SK-N-SH treated with all-trans-retinoic acid at 6 μM for 48 hours (cell line): ENCODE data around the gene ARL4D.
A peak's percentile ranks its signal among the peaks of the same experiment; 100 is the strongest.
"Not testable (repeated sequence)": the region's sequence is repeated elsewhere in the genome, so short reads cannot be mapped to it uniquely, and the experiment has no call there.

Experiments
- ATAC-seq: fragments of 200-7000 bp; cut with Tn5 transposase; 3 replicates; pipeline ENCODE4 v1.9.1; 2020; ENCODE audit warnings: mild to moderate bottlenecking, moderate library complexity
- ARNTL ChIP-seq: fragments of 450-650 bp; formaldehyde crosslinking; IDR thresholded peaks from 2 replicates; pipeline ENCODE4 v1.5.0; 2020; ENCODE audit warnings: low read depth, mild to moderate bottlenecking, moderate library complexity, borderline replicate concordance
- CSDC2 ChIP-seq: fragments of 250-450 bp; sonication (Bioruptor Pico); IDR thresholded peaks from 2 replicates; pipeline ENCODE4 v1.5.0; 2020; ENCODE audit warnings: mild to moderate bottlenecking, moderate library complexity
- ESRRG ChIP-seq: fragments of 250-450 bp; sonication (Bioruptor Pico); IDR thresholded peaks from 2 replicates; pipeline ENCODE4 v1.6.1; 2021; ENCODE audit warnings: mild to moderate bottlenecking
- GLIS3 ChIP-seq: fragments of 250-450 bp; sonication (Bioruptor Pico); IDR thresholded peaks from 2 replicates; pipeline ENCODE4 v1.5.0; 2020; ENCODE audit warnings: mild to moderate bottlenecking, moderate library complexity
- ISL1 ChIP-seq: fragments of 250-450 bp; sonication (Bioruptor Pico); IDR thresholded peaks from 2 replicates; pipeline ENCODE4 v2.1.2; 2022; ENCODE audit warnings: mild to moderate bottlenecking, moderate library complexity
- OSR1 ChIP-seq: fragments of 250-450 bp; sonication (Bioruptor Pico); IDR thresholded peaks from 2 replicates; pipeline ENCODE4 v1.8.0; 2022; ENCODE audit warnings: moderate library complexity, mild to moderate bottlenecking, inconsistent platforms
- PPARA ChIP-seq: fragments of 250-450 bp; sonication (Bioruptor Pico); IDR thresholded peaks from 2 replicates; pipeline ENCODE4 v1.5.0; 2020; ENCODE audit warnings: mild to moderate bottlenecking, borderline replicate concordance
- RARB ChIP-seq: fragments of 250-450 bp; sonication (Bioruptor Pico); IDR thresholded peaks from 2 replicates; pipeline ENCODE4 v1.8.0; 2021; ENCODE audit warnings: mild to moderate bottlenecking, moderate library complexity
- SNAI2 ChIP-seq: fragments of 250-450 bp; sonication (Bioruptor Pico); IDR thresholded peaks from 2 replicates; pipeline ENCODE4 v1.5.0; 2020; ENCODE audit warnings: mild to moderate bottlenecking, moderate library complexity
- TCF4 ChIP-seq: fragments of 250-450 bp; sonication (Bioruptor Pico); IDR thresholded peaks from 2 replicates; pipeline ENCODE4 v1.8.0; 2021; ENCODE audit warnings: mild to moderate bottlenecking, moderate library complexity, borderline replicate concordance
- TOX ChIP-seq: fragments of 250-450 bp; sonication (Bioruptor Pico); IDR thresholded peaks from 2 replicates; pipeline ENCODE4 v1.8.0; 2021; ENCODE audit warnings: mild to moderate bottlenecking, moderate library complexity, borderline replicate concordance
- ZC3H10 ChIP-seq: fragments of 250-450 bp; sonication (Bioruptor Pico); IDR thresholded peaks from 2 replicates; pipeline ENCODE4 v1.5.1; 2021; ENCODE audit warnings: mild to moderate bottlenecking, moderate library complexity
- ZFP3 ChIP-seq: fragments of 250-450 bp; sonication (Bioruptor Pico); IDR thresholded peaks from 2 replicates; pipeline ENCODE4 v1.5.0; 2020; ENCODE audit warnings: mild to moderate bottlenecking, moderate library complexity
- ZNF565 ChIP-seq: fragments of 450-650 bp; formaldehyde crosslinking; conservative IDR thresholded peaks from 2 replicates; pipeline ENCODE4 v1.5.0; 2020; ENCODE audit warnings: low read depth, mild to moderate bottlenecking, moderate library complexity
- ZNF8 ChIP-seq: fragments of 450-650 bp; formaldehyde crosslinking; IDR thresholded peaks from 2 replicates; pipeline ENCODE4 v1.5.0; 2020; ENCODE audit warnings: mild to moderate bottlenecking, moderate library complexity
- TF ChIP-seq, protein P1 (sequence below): fragments of 250-450 bp; sonication (Bioruptor Pico); IDR thresholded peaks from 2 replicates; pipeline ENCODE4 v1.8.0; 2020; ENCODE audit warnings: mild to moderate bottlenecking, moderate library complexity, borderline replicate concordance
- TF ChIP-seq, protein P2 (sequence below): fragments of 250-450 bp; sonication (Bioruptor Pico); IDR thresholded peaks from 2 replicates; pipeline ENCODE4 v1.5.1; 2021; ENCODE audit warnings: mild to moderate bottlenecking, moderate library complexity
- TF ChIP-seq, protein P3 (sequence below): fragments of 250-450 bp; sonication (Bioruptor Pico); IDR thresholded peaks from 2 replicates; pipeline ENCODE4 v1.8.0; 2021; ENCODE audit warnings: low read depth, mild to moderate bottlenecking, moderate library complexity, borderline replicate concordance
- TF ChIP-seq, protein P4 (sequence below): fragments of 250-450 bp; sonication (Bioruptor Pico); IDR thresholded peaks from 2 replicates; pipeline ENCODE4 v1.5.1; 2020; ENCODE audit warnings: low read depth, mild to moderate bottlenecking, moderate library complexity
- TF ChIP-seq, protein P5 (sequence below): fragments of 250-450 bp; sonication (Bioruptor Pico); IDR thresholded peaks from 2 replicates; pipeline ENCODE4 v1.5.0; 2020; ENCODE audit warnings: mild to moderate bottlenecking, moderate library complexity

Gene ARL4D

DNA sequence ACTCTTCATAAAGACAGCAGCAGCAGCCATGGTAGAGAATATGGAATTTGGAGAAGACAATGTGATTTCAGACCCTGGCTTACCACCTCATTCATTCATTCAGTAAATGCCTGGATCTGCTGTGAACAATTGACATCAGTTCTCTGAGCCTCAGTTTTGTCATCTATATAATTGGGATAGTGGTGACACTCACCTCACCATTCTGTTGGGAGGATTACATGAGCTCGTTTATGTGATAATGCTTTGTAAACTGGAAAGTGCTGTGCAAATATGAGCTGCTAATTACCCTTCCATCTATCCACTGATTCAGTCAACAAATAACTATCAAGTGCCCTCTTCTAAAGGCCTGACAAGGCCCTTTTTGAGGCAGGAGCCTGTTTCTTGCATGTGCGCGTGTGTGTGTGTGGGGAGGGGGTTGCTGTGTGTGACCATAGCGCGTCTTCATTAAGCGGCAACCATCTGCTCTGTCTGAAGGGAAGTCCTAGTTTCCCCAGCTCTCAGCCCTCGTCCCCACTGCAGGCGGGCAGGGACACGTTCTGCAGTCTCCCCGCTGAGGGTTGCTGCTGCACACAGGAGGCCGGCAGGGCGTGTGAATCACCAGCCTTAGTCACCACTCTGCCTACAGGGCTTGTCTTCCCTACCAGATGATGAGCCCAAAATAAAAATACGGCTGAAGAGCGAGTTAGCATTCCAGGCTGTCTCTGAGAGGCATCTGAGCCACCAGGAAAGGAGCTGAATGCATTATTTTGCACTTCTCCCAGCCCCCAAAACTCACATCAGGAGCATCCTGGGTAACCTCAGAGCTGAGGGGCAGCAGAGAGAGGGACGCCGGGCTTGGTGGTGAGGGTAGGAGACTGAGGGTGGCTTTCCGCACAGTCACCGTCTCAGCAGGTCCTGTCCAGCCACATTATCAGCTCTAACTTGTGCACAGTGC, 19.9 kb downstream of the ARL4D start:
- peak; percentile 96 for ATAC-seq

DNA sequence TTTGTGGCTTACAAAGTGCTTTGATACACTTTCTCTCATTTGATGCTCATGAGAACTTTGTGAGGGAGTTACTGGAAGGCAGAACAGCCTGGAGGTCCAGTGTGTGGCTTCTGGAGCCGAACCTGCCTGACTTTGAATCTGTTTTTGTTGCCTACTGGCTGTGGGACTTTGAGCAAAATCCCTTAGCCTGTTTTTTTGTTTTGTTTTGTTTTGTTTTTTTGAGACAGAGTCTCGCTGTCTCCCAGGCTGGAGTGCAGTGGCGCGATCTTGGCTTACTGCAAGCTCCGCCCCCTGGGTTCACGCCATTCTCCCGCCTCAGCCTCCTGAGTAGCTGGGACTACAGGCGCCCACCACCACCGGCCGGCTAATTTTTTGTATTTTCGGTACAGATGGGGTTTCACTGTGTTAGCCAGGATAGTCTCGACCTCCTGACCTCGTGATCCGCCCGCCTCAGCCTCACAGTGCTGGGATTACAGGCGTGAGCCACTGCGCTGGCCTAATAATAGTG, 20.6 kb downstream of the ARL4D start:
- ATAC-seq, result not testable (repeated sequence)

More for the DNA sequence above, 19.9 kb downstream of the ARL4D start:
- TF ChIP-seq ZNF8 (CRISPR knock-in tag) (no peak), SNAI2 (CRISPR knock-in tag) (no peak), GLIS3 (CRISPR knock-in tag) (no peak), ZFP3 (peak; percentile 43; the same call in 1 of the 2 replicates), CSDC2 (CRISPR knock-in tag) (no peak), RARB (CRISPR knock-in tag) (no peak)
- TF ChIP-seq, protein P1, sequence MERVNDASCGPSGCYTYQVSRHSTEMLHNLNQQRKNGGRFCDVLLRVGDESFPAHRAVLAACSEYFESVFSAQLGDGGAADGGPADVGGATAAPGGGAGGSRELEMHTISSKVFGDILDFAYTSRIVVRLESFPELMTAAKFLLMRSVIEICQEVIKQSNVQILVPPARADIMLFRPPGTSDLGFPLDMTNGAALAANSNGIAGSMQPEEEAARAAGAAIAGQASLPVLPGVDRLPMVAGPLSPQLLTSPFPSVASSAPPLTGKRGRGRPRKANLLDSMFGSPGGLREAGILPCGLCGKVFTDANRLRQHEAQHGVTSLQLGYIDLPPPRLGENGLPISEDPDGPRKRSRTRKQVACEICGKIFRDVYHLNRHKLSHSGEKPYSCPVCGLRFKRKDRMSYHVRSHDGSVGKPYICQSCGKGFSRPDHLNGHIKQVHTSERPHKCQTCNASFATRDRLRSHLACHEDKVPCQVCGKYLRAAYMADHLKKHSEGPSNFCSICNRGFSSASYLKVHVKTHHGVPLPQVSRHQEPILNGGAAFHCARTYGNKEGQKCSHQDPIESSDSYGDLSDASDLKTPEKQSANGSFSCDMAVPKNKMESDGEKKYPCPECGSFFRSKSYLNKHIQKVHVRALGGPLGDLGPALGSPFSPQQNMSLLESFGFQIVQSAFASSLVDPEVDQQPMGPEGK (CRISPR knock-in tag), result no peak

DNA sequence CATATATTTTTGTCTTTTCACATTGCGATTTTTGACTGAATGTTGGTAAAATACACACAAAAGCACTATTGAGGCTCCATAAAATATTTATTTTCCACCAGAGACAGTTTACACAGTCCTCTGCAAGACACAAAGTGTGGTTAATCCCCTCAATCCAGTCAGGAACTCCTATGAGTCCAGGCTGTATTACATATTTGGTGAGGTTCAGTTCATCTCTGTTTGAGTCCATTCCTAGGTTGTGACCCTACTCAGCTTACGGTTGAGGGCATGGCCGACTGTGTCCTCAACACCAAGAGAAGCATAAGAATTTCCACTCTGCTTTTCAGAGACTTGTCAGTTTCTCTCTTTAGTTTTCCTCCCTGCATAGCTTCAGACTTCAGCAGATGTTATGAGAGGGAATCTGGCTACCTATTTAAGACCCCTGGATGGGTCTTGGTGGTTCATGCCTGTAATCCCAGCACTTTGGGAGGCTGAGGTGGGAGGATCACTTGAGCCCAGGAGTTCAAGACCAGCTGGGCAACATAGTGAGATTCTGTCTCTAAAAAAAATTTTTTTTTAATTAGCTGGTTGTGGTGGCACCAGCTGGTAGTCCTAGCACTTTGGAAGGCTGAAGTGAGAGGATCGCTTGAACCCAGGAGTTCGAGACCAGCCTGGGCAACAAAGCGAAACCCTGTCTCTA, 25.1 kb downstream of the ARL4D start:
- ATAC-seq, result no peak
- TF ChIP-seq SNAI2 (CRISPR knock-in tag) (no peak), ESRRG (CRISPR knock-in tag) (no peak), ZNF565 (CRISPR knock-in tag) (no peak), ZFP3 (no peak), ARNTL (no peak), TOX (CRISPR knock-in tag) (no peak), PPARA (CRISPR knock-in tag) (no peak), TCF4 (CRISPR knock-in tag) (no peak), ISL1 (CRISPR knock-in tag) (no peak), RARB (CRISPR knock-in tag) (no peak), ZC3H10 (CRISPR knock-in tag) (no peak), ZNF8 (CRISPR knock-in tag) (no peak), GLIS3 (CRISPR knock-in tag) (no peak), CSDC2 (CRISPR knock-in tag) (no peak), OSR1 (CRISPR knock-in tag) (no peak)
- TF ChIP-seq, protein P2, sequence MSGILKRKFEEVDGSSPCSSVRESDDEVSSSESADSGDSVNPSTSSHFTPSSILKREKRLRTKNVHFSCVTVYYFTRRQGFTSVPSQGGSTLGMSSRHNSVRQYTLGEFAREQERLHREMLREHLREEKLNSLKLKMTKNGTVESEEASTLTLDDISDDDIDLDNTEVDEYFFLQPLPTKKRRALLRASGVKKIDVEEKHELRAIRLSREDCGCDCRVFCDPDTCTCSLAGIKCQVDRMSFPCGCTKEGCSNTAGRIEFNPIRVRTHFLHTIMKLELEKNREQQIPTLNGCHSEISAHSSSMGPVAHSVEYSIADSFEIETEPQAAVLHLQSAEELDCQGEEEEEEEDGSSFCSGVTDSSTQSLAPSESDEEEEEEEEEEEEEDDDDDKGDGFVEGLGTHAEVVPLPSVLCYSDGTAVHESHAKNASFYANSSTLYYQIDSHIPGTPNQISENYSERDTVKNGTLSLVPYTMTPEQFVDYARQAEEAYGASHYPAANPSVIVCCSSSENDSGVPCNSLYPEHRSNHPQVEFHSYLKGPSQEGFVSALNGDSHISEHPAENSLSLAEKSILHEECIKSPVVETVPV, result no peak
- TF ChIP-seq, protein P3, sequence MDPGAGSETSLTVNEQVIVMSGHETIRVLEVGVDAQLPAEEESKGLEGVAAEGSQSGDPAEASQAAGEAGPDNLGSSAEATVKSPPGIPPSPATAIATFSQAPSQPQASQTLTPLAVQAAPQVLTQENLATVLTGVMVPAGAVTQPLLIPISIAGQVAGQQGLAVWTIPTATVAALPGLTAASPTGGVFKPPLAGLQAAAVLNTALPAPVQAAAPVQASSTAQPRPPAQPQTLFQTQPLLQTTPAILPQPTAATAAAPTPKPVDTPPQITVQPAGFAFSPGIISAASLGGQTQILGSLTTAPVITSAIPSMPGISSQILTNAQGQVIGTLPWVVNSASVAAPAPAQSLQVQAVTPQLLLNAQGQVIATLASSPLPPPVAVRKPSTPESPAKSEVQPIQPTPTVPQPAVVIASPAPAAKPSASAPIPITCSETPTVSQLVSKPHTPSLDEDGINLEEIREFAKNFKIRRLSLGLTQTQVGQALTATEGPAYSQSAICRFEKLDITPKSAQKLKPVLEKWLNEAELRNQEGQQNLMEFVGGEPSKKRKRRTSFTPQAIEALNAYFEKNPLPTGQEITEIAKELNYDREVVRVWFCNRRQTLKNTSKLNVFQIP (CRISPR knock-in tag), result no peak
- TF ChIP-seq, protein P4, sequence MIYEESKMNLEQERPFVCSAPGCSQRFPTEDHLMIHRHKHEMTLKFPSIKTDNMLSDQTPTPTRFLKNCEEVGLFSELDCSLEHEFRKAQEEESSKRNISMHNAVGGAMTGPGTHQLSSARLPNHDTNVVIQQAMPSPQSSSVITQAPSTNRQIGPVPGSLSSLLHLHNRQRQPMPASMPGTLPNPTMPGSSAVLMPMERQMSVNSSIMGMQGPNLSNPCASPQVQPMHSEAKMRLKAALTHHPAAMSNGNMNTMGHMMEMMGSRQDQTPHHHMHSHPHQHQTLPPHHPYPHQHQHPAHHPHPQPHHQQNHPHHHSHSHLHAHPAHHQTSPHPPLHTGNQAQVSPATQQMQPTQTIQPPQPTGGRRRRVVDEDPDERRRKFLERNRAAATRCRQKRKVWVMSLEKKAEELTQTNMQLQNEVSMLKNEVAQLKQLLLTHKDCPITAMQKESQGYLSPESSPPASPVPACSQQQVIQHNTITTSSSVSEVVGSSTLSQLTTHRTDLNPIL (CRISPR knock-in tag), result no peak
- TF ChIP-seq, protein P1 (CRISPR knock-in tag), result no peak
- TF ChIP-seq, protein P5, sequence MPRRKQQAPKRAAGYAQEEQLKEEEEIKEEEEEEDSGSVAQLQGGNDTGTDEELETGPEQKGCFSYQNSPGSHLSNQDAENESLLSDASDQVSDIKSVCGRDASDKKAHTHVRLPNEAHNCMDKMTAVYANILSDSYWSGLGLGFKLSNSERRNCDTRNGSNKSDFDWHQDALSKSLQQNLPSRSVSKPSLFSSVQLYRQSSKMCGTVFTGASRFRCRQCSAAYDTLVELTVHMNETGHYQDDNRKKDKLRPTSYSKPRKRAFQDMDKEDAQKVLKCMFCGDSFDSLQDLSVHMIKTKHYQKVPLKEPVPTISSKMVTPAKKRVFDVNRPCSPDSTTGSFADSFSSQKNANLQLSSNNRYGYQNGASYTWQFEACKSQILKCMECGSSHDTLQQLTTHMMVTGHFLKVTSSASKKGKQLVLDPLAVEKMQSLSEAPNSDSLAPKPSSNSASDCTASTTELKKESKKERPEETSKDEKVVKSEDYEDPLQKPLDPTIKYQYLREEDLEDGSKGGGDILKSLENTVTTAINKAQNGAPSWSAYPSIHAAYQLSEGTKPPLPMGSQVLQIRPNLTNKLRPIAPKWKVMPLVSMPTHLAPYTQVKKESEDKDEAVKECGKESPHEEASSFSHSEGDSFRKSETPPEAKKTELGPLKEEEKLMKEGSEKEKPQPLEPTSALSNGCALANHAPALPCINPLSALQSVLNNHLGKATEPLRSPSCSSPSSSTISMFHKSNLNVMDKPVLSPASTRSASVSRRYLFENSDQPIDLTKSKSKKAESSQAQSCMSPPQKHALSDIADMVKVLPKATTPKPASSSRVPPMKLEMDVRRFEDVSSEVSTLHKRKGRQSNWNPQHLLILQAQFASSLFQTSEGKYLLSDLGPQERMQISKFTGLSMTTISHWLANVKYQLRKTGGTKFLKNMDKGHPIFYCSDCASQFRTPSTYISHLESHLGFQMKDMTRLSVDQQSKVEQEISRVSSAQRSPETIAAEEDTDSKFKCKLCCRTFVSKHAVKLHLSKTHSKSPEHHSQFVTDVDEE (CRISPR knock-in tag), result no peak
- TF ChIP-seq, all 23 proteins: peak for 0
